Ovary (tissue), 3 donors: Measurements from ENCODE around the gene FBXL15.

Experiments
- CTCF ChIP-seq, 3 donors: fragments of 450-650 bp in 2 of 3; fragments of 200-600 bp in 1 of 3; IDR thresholded peaks; one replicate each; pipeline versions ENCODE4 v1.5.1 to v1.8.0; 2016 to 2022; ENCODE audit warnings: antibody characterized with exemption in 3 of 3, mild to moderate bottlenecking in 1 of 3
- EP300 ChIP-seq: sonication (generic); formaldehyde crosslinking; IDR thresholded peaks from one replicate; pipeline ENCODE4 v1.6.1; 2017; ENCODE audit warnings: antibody characterized with exemption
- POLR2A ChIP-seq: fragments of 450-650 bp; IDR thresholded peaks from one replicate; pipeline ENCODE4 v1.6.1; 2017; ENCODE audit warnings: antibody characterized with exemption, mild to moderate bottlenecking, moderate library complexity
- donor health status: DM: no; HTN: no; CAD: no.

- TF ChIP-seq EP300 (no peak), CTCF (IDR thresholded peaks at IDR 0.05) (no peak), POLR2A (no peak)
These were observed 2.8 kb downstream of the FBXL15 start for GRCh38 chr10:102423372-102423968.
